ENCODE results near the gene ERGIC1. TPM values are rescaled to one million over a fixed set of nuclear protein-coding genes. Genes with fewer than 3 reads are reported as not detected.

ERGIC1 gene
- total and polyA plus RNA-seq, 10 of the 15 experiments (the other 5 are each of a cell fraction or from before 2014, with no cell fraction given): 8.8 to 104 (median 76.3) TPM

GRCh38 chr5:172834415-172835289 is 601 bp downstream of the ERGIC1 start (continued):
- TF ChIP-seq PAX5 (IDR thresholded peaks at IDR 0.05; ENCODE audit: borderline replicate concordance, low read depth, low read length) (no peak), BCL3 (IDR thresholded peaks at IDR 0.05; ENCODE audit: borderline replicate concordance, insufficient read depth, low read depth, low read length, poor library complexity, severe bottlenecking) (no peak), NRF1 (conservative IDR thresholded peaks at IDR 0.05; ENCODE audit: low read depth, low read length) (no peak), RAD51 (IDR thresholded peaks at IDR 0.05) (no peak), SMAD5 (IDR thresholded peaks at IDR 0.05; ENCODE audit: low read depth) (no peak), HSF1 (IDR thresholded peaks at IDR 0.05; ENCODE audit: low read depth, low read length) (no peak), TBL1XR1 (IDR thresholded peaks at IDR 0.05; ENCODE audit: low read depth, low read length) (no peak), NKRF (conservative IDR thresholded peaks at IDR 0.05) (0 out of 2 replicates have a peak, but pooled peaks have one; percentile 84), MEF2B (IDR thresholded peaks at IDR 0.05; ENCODE audit: partially characterized antibody, poor library complexity, severe bottlenecking) (peak; percentile 80), SREBF2 (IDR thresholded peaks at IDR 0.05; ENCODE audit: low read length) (no peak), RB1 (IDR thresholded peaks at IDR 0.05; ENCODE audit: borderline replicate concordance) (no peak), NR2C2 (IDR thresholded peaks at IDR 0.05; ENCODE audit: borderline replicate concordance, control insufficient read depth, insufficient read length, low read depth) (no peak), SUZ12 (IDR thresholded peaks at IDR 0.05; ENCODE audit: unreplicated experiment) (no peak), USF1 (IDR thresholded peaks at IDR 0.05; ENCODE audit: borderline replicate concordance, extremely low read length, insufficient read depth, low read depth, low read length) (no peak)
